ENCODE results near the gene PHKG2.

The PHKG2 gene

DNA sequence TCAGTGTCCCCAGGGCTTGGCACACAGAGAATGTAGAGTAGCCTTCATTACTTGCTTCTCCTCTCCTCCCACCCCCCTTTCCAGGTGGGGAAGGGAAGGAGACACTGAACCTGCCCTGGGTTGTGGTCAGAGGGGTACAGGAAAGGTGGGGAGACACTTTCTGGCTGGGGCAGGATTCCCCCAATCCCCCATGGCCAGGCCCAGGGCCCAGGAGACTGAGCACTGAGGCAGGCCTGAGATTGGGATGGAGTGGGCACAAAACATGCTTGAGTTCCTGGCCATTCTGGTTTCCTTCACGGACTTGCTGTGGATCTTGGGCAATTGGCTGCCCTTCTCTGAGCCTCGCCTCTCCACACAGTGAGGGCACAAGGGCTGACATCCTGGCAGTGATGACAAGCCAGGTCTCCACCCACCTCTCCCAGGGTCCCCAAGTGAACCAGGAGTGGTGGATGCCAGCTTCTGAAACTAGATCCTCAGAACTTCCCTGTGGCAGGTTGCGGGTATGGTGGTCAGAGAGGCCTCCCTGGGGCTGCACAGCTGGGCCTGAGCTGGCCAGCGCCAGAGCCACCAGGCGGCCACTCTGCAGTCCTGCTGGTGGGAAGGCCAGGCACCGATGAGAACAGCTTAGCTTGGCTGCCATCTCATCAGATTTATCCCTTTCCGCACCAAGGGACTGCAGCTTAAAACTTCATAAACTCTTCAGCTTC is 29.5 kb downstream of the PHKG2 start:
- DNase-seq = no peak

DNA sequence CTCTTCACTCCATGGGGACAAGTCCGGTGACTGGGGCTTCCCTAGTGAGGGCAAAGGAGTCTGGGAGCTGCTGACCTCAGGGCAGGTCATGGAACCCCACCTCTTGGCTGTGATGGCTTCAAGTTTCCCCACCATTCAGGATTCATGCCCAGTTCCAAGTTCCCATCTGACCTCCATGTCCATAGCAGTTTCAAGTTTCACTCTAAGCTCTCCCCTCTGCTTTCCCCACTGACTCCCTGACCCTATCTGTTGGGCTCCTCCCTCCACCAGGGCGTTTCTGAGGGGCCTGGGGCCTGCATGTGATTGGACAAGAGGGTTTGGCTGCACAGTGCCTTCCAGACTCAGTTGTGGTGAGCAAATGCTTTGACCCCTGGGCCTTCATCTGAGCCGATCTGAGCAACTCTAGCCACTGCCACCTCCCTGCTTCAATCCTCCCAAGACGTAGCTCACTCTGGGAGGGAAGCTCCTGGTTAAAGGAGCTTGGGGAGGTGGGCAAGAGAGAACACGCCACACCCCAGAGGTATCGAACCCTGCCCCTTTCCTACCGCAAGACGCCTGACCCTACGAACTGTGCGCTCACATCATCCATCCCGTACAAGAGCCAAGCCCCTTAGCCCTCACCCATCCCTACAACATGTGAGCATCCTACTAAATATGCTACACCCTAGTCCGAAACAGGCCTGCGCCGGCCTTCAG is 30.5 kb downstream of the PHKG2 start:
- no peak for DNase-seq

- DNase-seq = no peak
Measured at GRCh38 chr16:30779596-30779995, 31.4 kb downstream of the PHKG2 start.

- no peak for DNase-seq
Measured at GRCh38 chr16:30780021-30780420, 31.8 kb downstream of the PHKG2 start.

- no peak for DNase-seq
Measured at GRCh38 chr16:30780549-30780948, 32.3 kb downstream of the PHKG2 start.

GRCh38 chr16:30782486-30783279 is 34.5 kb downstream of the PHKG2 start:
- DNase-seq = no peak

GRCh38 chr16:30783280-30784109 is 35.3 kb downstream of the PHKG2 start:
- no peak for DNase-seq

GRCh38 chr16:30784215-30784614 is 36.0 kb downstream of the PHKG2 start:
- no peak for DNase-seq

GRCh38 chr16:30785126-30786106 is 37.2 kb downstream of the PHKG2 start:
- no peak for DNase-seq

- no peak for DNase-seq
Measured at GRCh38 chr16:30786115-30786935, 38.1 kb downstream of the PHKG2 start.

- no peak for DNase-seq
Measured at GRCh38 chr16:30786936-30787612, 38.8 kb downstream of the PHKG2 start, which contains the start of gene ZNF629. Gene ZNF629, minus strand, starts transcription at chr16:30787205. Its CDS starts 2,723 bp downstream, at chr16:30784482.

GRCh38 chr16:30787613-30788378 is 39.6 kb downstream of the PHKG2 start:
- no peak for DNase-seq

- DNase-seq = no peak
Measured at GRCh38 chr16:30793508-30794069, 45.4 kb downstream of the PHKG2 start.

GRCh38 chr16:30794634-30795033 is 46.4 kb downstream of the PHKG2 start:
- no peak for DNase-seq

DNA sequence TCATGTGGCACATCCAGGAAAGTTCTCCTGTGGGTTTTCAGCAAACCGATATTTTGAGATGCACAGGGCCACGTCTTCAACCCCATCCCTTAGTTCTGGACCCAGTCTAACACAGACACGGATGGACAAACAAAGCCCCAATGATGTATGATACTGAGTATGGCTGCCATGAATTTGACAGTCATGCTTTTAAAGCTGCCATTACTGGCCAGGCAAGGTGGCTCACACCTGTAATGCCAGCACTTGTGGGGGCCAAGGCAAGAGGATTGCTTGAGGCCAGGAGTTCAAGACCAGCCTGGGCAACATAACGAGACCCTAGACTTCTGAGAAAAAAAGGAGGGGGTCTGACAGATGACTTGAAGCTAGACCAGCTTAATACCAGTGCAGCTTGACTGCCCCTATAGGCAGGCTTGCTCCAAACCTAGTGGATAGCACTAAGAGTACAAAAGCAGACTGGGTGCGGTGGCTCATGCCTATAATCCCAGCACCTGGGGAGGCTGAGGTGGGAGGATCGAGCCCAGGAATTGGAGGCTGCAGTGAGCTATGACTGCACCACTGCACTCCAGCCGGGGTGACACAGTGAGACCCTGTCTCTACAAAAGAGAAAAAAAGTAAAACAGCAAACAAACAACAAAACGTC is 49.6 kb downstream of the PHKG2 start:
- DNase-seq = no peak
